GM18505 (cell line): ENCODE measurements around the gene FAM217A.

ENCODE experiments used
- ATAC-seq: cut with Tn5 transposase; IDR thresholded peaks from one replicate; pipeline ENCODE4 v1.9.1; 2021; ENCODE audit not compliant: unreplicated experiment
- POLR2A ChIP-seq: IDR thresholded peaks from 4 replicates; pipeline ENCODE4 v1.6.1; 2011; ENCODE audit warnings: borderline replicate concordance; ENCODE audit not compliant: insufficient read depth, insufficient read length; ENCODE audit errors: extremely low read depth

FAM217A gene

GRCh38 chr6:4023240-4023639 lies 55.7 kb downstream of the FAM217A start:
- no peak for TF ChIP-seq POLR2A
- ATAC-seq = no peak

- no peak for TF ChIP-seq POLR2A
- no peak for ATAC-seq
Observed at GRCh38 chr6:4021854-4022695, 56.9 kb downstream of the FAM217A start.

DNA sequence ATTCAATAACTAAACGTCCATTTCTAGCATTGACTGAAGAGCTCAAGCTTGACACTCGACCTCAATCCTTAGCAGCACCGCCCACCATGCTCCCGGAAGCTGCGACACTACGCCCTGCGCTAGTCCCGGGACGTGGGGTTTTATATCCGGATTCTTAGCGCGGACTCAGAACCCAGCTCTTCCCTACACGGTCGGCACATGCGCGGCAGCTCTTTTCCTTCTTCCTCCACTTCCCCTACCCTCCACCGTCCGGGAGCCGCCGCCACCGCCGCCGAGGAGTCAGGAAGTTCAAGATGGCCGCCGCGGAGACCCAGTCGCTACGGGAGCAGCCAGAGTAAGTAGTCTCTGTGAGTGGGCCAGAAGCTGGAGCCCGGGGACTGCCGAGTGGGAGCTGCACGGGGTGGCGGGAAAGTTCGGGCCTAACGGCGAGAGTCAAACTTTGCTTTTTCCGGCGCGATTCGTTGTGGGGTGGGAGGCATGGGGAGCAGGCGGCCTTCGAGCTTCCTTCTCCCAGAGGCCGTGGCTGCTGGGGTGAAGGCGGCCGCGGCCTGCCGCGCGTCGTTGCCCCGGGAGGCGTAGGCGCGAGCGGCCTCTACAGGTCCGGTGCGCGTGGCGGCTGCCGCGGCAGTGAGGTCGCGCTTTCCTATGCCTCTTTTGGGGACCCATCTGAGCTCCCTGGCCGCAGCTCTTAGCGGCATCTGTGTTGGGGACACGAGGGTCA lies 57.6 kb downstream of the FAM217A start:
- TF ChIP-seq POLR2A = peak; percentile 74
- ATAC-seq = peak; percentile 46

DNA sequence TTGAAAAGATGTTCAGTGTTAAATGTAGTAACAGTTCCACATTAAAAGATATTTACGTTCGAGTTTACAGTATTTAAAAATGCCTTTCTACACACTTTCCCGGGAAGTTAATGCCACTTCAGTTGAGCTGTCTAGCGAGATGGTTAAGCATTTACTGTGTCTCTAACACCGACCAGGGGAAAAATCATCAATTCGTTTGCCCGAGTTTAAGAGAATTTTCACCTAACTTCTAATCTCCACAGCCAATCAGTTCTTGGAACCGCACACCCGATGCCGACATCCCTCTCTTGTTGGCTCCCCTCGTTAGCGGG lies 58.2 kb downstream of the FAM217A start:
- no peak for ATAC-seq
- no peak for TF ChIP-seq POLR2A

DNA sequence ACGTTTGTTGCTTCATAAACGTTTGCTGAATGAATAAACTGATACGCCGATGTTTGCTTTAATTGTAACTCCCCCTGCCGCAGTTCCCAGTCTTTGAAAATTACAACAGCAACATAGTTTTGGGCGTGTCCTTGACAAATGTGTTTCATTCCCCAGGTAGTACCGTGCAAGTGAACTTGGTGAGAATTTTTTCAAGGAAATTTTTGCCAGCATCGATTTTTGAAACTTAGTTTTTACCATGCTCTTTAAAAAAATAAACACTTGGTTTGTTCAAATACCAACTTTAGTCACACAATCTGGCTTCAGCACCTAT lies 60.1 kb downstream of the FAM217A start:
- TF ChIP-seq POLR2A = no peak
- peak; percentile 1 for ATAC-seq
